Measurements from ENCODE around the gene HLA-F.

HLA-F gene

DNA sequence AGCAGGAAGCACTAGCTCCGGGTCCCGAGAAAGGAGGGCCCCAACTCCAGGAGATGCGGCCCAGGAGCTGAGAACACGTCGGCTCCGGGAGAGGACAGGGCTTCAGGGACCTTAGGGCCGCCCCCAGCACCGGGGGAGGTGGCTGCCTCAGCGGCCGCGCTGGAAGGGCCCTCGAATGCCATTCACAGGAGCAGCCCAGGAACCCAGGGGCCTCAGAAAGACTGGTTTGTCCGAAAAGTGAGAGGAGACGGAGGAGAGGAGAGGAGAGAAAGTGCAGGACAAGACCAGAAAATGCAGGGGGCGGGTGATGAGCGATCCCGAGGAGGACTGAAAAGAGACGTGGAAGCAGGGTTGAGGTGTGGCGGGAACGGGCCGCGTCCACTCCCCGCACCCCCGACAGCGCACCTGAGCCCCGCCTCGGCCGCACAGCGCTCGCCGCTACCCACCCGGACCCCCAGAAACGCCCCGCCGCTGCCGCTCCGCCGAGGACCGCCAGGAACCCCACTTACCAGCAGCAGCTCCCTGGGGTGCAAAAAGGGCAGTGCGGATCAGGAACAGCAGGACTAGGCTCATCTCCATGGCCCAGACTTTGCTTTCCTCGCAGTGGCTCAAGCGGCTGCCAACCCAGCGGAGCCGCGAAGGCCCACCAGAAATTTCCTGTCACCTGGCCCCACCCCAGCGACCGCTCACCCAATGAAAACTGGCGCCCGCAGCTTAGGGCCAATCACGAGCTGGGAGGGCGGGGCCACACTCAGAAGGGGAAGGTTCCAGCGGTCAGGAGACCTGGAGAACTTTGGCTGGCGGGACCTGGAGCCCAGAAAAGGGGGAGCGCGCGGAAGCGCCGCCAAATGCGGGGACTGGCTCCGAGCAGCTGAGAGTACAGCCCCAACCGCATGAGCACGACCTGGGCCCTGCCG lies 25.4 kb downstream of the HLA-F start (continued):
- TF ChIP-seq ZBTB48 (tag by site-specific recombination; IDR thresholded peaks at IDR 0.05) (peak; percentile 12; the same call in 1 of the 2 replicates), ZNF366 (tag by site-specific recombination; conservative IDR thresholded peaks at IDR 0.05) (no peak), ZNF155 (tag by site-specific recombination; IDR thresholded peaks at IDR 0.05) (no peak), HOXA7 (CRISPR knock-in tag; IDR thresholded peaks at IDR 0.05; ENCODE audit: borderline replicate concordance) (no peak), ZNF391 (tag by site-specific recombination; IDR thresholded peaks at IDR 0.05; ENCODE audit: borderline replicate concordance, low read depth) (no peak; the same call in 1 of the 2 replicates), GLIS1 (tag by site-specific recombination; IDR thresholded peaks at IDR 0.05) (no peak; the same call in 1 of the 2 replicates), ZFHX2 (tag by site-specific recombination; conservative IDR thresholded peaks at IDR 0.05) (peak; percentile 27; the same call in 1 of the 2 replicates), ZIC2 (tag by site-specific recombination; IDR thresholded peaks at IDR 0.05) (peak; percentile 64), ZBTB17 (tag by site-specific recombination; IDR thresholded peaks at IDR 0.05) (0 out of 2 replicates have a peak, but pooled peaks have one; percentile 16), BCL11B (tag by site-specific recombination; IDR thresholded peaks at IDR 0.05; ENCODE audit: low read depth) (no peak), ZNF521 (tag by site-specific recombination; IDR thresholded peaks at IDR 0.05) (no peak), ZNF629 (tag by site-specific recombination; IDR thresholded peaks at IDR 0.05) (no peak), ZNF423 (tag by site-specific recombination; IDR thresholded peaks at IDR 0.05) (peak; percentile 45; the same call in 1 of the 2 replicates), ZNF624 (tag by site-specific recombination; IDR thresholded peaks at IDR 0.05) (no peak), ZNF677 (tag by site-specific recombination; IDR thresholded peaks at IDR 0.05) (no peak), HOXC10 (CRISPR knock-in tag; IDR thresholded peaks at IDR 0.05) (no peak), ZNF223 (tag by site-specific recombination; IDR thresholded peaks at IDR 0.05) (no peak), KLF7 (tag by site-specific recombination; IDR thresholded peaks at IDR 0.05; ENCODE audit: borderline replicate concordance) (0 out of 2 replicates have a peak, but pooled peaks have one; percentile 27), ZNF121 (tag by site-specific recombination; IDR thresholded peaks at IDR 0.05) (no peak), ZNF311 (tag by site-specific recombination; IDR thresholded peaks at IDR 0.05; ENCODE audit: borderline replicate concordance) (no peak)
- TF ChIP-seq, protein P1, sequence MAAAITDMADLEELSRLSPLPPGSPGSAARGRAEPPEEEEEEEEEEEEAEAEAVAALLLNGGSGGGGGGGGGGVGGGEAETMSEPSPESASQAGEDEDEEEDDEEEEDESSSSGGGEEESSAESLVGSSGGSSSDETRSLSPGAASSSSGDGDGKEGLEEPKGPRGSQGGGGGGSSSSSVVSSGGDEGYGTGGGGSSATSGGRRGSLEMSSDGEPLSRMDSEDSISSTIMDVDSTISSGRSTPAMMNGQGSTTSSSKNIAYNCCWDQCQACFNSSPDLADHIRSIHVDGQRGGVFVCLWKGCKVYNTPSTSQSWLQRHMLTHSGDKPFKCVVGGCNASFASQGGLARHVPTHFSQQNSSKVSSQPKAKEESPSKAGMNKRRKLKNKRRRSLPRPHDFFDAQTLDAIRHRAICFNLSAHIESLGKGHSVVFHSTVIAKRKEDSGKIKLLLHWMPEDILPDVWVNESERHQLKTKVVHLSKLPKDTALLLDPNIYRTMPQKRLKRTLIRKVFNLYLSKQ (tag by site-specific recombination; IDR thresholded peaks at IDR 0.05; ENCODE audit: borderline replicate concordance): no peak
- TF ChIP-seq, protein P2, sequence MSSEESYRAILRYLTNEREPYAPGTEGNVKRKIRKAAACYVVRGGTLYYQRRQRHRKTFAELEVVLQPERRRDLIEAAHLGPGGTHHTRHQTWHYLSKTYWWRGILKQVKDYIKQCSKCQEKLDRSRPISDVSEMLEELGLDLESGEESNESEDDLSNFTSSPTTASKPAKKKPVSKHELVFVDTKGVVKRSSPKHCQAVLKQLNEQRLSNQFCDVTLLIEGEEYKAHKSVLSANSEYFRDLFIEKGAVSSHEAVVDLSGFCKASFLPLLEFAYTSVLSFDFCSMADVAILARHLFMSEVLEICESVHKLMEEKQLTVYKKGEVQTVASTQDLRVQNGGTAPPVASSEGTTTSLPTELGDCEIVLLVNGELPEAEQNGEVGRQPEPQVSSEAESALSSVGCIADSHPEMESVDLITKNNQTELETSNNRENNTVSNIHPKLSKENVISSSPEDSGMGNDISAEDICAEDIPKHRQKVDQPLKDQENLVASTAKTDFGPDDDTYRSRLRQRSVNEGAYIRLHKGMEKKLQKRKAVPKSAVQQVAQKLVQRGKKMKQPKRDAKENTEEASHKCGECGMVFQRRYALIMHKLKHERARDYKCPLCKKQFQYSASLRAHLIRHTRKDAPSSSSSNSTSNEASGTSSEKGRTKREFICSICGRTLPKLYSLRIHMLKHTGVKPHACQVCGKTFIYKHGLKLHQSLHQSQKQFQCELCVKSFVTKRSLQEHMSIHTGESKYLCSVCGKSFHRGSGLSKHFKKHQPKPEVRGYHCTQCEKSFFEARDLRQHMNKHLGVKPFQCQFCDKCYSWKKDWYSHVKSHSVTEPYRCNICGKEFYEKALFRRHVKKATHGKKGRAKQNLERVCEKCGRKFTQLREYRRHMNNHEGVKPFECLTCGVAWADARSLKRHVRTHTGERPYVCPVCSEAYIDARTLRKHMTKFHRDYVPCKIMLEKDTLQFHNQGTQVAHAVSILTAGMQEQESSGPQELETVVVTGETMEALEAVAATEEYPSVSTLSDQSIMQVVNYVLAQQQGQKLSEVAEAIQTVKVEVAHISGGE (tag by site-specific recombination; conservative IDR thresholded peaks at IDR 0.05; ENCODE audit: low read depth): no peak
- TF ChIP-seq, protein P3, sequence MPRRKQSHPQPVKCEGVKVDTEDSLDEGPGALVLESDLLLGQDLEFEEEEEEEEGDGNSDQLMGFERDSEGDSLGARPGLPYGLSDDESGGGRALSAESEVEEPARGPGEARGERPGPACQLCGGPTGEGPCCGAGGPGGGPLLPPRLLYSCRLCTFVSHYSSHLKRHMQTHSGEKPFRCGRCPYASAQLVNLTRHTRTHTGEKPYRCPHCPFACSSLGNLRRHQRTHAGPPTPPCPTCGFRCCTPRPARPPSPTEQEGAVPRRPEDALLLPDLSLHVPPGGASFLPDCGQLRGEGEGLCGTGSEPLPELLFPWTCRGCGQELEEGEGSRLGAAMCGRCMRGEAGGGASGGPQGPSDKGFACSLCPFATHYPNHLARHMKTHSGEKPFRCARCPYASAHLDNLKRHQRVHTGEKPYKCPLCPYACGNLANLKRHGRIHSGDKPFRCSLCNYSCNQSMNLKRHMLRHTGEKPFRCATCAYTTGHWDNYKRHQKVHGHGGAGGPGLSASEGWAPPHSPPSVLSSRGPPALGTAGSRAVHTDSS (tag by site-specific recombination; IDR thresholded peaks at IDR 0.05): no peak
- TF ChIP-seq, protein P4, sequence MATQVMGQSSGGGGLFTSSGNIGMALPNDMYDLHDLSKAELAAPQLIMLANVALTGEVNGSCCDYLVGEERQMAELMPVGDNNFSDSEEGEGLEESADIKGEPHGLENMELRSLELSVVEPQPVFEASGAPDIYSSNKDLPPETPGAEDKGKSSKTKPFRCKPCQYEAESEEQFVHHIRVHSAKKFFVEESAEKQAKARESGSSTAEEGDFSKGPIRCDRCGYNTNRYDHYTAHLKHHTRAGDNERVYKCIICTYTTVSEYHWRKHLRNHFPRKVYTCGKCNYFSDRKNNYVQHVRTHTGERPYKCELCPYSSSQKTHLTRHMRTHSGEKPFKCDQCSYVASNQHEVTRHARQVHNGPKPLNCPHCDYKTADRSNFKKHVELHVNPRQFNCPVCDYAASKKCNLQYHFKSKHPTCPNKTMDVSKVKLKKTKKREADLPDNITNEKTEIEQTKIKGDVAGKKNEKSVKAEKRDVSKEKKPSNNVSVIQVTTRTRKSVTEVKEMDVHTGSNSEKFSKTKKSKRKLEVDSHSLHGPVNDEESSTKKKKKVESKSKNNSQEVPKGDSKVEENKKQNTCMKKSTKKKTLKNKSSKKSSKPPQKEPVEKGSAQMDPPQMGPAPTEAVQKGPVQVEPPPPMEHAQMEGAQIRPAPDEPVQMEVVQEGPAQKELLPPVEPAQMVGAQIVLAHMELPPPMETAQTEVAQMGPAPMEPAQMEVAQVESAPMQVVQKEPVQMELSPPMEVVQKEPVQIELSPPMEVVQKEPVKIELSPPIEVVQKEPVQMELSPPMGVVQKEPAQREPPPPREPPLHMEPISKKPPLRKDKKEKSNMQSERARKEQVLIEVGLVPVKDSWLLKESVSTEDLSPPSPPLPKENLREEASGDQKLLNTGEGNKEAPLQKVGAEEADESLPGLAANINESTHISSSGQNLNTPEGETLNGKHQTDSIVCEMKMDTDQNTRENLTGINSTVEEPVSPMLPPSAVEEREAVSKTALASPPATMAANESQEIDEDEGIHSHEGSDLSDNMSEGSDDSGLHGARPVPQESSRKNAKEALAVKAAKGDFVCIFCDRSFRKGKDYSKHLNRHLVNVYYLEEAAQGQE (tag by site-specific recombination; IDR thresholded peaks at IDR 0.05): no peak; the same call in 1 of the 2 replicates
- TF ChIP-seq, protein P5, sequence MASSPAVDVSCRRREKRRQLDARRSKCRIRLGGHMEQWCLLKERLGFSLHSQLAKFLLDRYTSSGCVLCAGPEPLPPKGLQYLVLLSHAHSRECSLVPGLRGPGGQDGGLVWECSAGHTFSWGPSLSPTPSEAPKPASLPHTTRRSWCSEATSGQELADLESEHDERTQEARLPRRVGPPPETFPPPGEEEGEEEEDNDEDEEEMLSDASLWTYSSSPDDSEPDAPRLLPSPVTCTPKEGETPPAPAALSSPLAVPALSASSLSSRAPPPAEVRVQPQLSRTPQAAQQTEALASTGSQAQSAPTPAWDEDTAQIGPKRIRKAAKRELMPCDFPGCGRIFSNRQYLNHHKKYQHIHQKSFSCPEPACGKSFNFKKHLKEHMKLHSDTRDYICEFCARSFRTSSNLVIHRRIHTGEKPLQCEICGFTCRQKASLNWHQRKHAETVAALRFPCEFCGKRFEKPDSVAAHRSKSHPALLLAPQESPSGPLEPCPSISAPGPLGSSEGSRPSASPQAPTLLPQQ (tag by site-specific recombination; IDR thresholded peaks at IDR 0.05): peak; percentile 38; the same call in 1 of the 2 replicates
- TF ChIP-seq, protein P6, sequence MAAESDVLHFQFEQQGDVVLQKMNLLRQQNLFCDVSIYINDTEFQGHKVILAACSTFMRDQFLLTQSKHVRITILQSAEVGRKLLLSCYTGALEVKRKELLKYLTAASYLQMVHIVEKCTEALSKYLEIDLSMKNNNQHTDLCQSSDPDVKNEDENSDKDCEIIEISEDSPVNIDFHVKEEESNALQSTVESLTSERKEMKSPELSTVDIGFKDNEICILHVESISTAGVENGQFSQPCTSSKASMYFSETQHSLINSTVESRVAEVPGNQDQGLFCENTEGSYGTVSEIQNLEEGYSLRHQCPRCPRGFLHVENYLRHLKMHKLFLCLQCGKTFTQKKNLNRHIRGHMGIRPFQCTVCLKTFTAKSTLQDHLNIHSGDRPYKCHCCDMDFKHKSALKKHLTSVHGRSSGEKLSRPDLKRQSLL (tag by site-specific recombination; IDR thresholded peaks at IDR 0.05): peak; percentile 89
